Transverse colon (tissue), 4 donors: ENCODE results near the gene KSR1. TPM values are rescaled to one million over a fixed set of nuclear protein-coding genes. Genes with fewer than 3 reads are reported as not detected.

Experiments
- DNase-seq: peaks from one replicate; pipeline ENCODE4 v3.0.0-alpha.2; 2019
- H3K27ac ChIP-seq, 4 donors: fragments of 200-600 bp; sonication (generic); 2 replicates each; pipeline ENCODE4 v1.5.1; 2016 to 2018; ENCODE audit warnings: inconsistent platforms in 4 of 4
- H3K27me3 ChIP-seq: fragments of 200-600 bp; sonication (generic); 2 replicates; pipeline ENCODE4 v1.5.1; 2017; ENCODE audit warnings: inconsistent platforms
- H3K36me3 ChIP-seq, 4 donors: fragments of 200-600 bp; sonication (generic); 2 replicates each; pipeline ENCODE4 v1.5.1; 2017 to 2019; ENCODE audit warnings: inconsistent platforms in 4 of 4
- H3K4me1 ChIP-seq, 4 donors: fragments of 200-600 bp; sonication (generic); 2 replicates each; pipeline ENCODE4 v1.5.1; 2017 to 2020; ENCODE audit warnings: inconsistent platforms in 4 of 4
- H3K4me3 ChIP-seq, 4 donors: fragments of 200-600 bp; sonication (generic); 1 replicate in 1 of 4; 2 replicates in 3 of 4; pipeline versions ENCODE4 v1.5.1 to v1.6.1; 2017 to 2019; ENCODE audit warnings: inconsistent platforms in 4 of 4
- H3K9me3 ChIP-seq, 2 donors: fragments of 200-600 bp; sonication (generic); 2 replicates each; pipeline ENCODE4 v1.5.1; 2017 to 2019; ENCODE audit warnings: inconsistent platforms in 2 of 2
- EP300 ChIP-seq: sonication (generic); formaldehyde crosslinking; IDR thresholded peaks from one replicate; pipeline ENCODE4 v1.6.1; 2017; ENCODE audit warnings: antibody characterized with exemption, low read depth
- POLR2A ChIP-seq: fragments of 450-650 bp; IDR thresholded peaks from one replicate; pipeline ENCODE4 v1.6.1; 2016; ENCODE audit warnings: antibody characterized with exemption, mild to moderate bottlenecking, moderate library complexity
- POLR2AphosphoS5 ChIP-seq, 3 donors: sonication (generic); formaldehyde crosslinking; IDR thresholded peaks; one replicate each; pipeline ENCODE4 v1.6.1; 2016; ENCODE audit warnings: antibody characterized with exemption in 3 of 3
- whole genome bisulfite sequencing, 2 donors: methylation state at CpG; one replicate each; pipeline ENCODE4 v1.1.5; 2018; ENCODE audit warnings: low coverage in 1 of 2; 5-methylcytosine and 5-hydroxymethylcytosine counted together
- in situ Hi-C, 4 donors: fragments of 200-750 bp; cut with MboI; loops; one replicate each; pipeline versions ENCODE4 v1.15.0 to v1.15.1; 2017; ENCODE audit warnings: low sequenced_read_pairs in 3 of 4, low pct_ligation_motif_present in 1 of 4, low pct_unique_long_range_greater_than_20kb in 1 of 4
- intact Hi-C: fragments of 100-400 bp; cut with DNase I; formaldehyde crosslinking; loops from one replicate; pipeline ENCODE4 v1.15.1; 2023; ENCODE audit warnings: low total_unique reads
- total RNA-seq, 4 donors: library from RNA; depleted of rRNA; stranded (reverse); fragments of >200 nt; gene quantifications; one replicate each; pipeline ENCODE4 v1.1.0, GENCODE V29; 2016
- TF ChIP-seq, protein P1 (sequence below), 5 experiments: fragments of 200-600 bp in 3 of 5; fragments of 450-650 bp in 2 of 5; sonication (generic) in 3 of 5; IDR thresholded peaks; 1 replicate in 2 of 5; 2 replicates in 3 of 5; pipeline ENCODE4 v1.5.1; 2016 to 2017; ENCODE audit warnings: antibody characterized with exemption in 5 of 5, inconsistent platforms in 3 of 5, mild to moderate bottlenecking in 2 of 5, moderate library complexity in 1 of 5

KSR1 gene
- total RNA-seq, 4 donors from 2014 or later = 8.2 to 55.7 (median 30.9) TPM

- H3K27me3 ChIP-seq = peaks cover 11% of the 10 kb centered on the region
- 65% methylated on average over 7 of the region's 7 CpGs; no CpG with 5 or more reads in 1 of the 2 donors for WGBS, 2 donors
- intact Hi-C loops (loop anchor here (5.0 to 10.0 kb wide), 2 partner anchors 105 to 138 kb away; no protein-coding TSS in a partner anchor), in situ Hi-C loops (loop anchor here in 2 of 4 donors (25.0 kb wide), 3 partner anchors 97 to 222 kb away; no protein-coding TSS in a partner anchor)
- no peak for DNase-seq
- H3K9me3 ChIP-seq = no peaks in the 10 kb centered on the region
- H3K27ac ChIP-seq = no peak overlapping the region
- no peaks in the 10 kb centered on the region for H3K36me3 ChIP-seq
- H3K4me3 ChIP-seq = no peak overlapping the region
- peaks cover 6 to 31% (median 19%) of the 10 kb centered on the region in 4 donors for H3K4me1 ChIP-seq
- TF ChIP-seq, protein P1, sequence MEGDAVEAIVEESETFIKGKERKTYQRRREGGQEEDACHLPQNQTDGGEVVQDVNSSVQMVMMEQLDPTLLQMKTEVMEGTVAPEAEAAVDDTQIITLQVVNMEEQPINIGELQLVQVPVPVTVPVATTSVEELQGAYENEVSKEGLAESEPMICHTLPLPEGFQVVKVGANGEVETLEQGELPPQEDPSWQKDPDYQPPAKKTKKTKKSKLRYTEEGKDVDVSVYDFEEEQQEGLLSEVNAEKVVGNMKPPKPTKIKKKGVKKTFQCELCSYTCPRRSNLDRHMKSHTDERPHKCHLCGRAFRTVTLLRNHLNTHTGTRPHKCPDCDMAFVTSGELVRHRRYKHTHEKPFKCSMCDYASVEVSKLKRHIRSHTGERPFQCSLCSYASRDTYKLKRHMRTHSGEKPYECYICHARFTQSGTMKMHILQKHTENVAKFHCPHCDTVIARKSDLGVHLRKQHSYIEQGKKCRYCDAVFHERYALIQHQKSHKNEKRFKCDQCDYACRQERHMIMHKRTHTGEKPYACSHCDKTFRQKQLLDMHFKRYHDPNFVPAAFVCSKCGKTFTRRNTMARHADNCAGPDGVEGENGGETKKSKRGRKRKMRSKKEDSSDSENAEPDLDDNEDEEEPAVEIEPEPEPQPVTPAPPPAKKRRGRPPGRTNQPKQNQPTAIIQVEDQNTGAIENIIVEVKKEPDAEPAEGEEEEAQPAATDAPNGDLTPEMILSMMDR (IDR thresholded peaks at IDR 0.05) = no peak
- TF ChIP-seq POLR2AphosphoS5 (IDR thresholded peaks at IDR 0.05) = no peak
- TF ChIP-seq POLR2A = no peak
- TF ChIP-seq EP300 = no peak
Observed at GRCh38 chr17:27459433-27459832, 3.2 kb downstream of the KSR1 start.

GRCh38 chr17:27460196-27460725 is 4.0 kb downstream of the KSR1 start:
- in situ Hi-C loops (loop anchor here in 2 of 4 donors (25.0 kb wide), 3 partner anchors 98 to 223 kb away; no protein-coding TSS in a partner anchor), intact Hi-C loops (no loop called here)
- H3K27me3 ChIP-seq = peaks cover 11% of the 10 kb centered on the region
- no peak overlapping the region for H3K27ac ChIP-seq
- DNase-seq = no peak
- H3K9me3 ChIP-seq = no peaks in the 10 kb centered on the region
- peaks cover 6 to 31% (median 19%) of the 10 kb centered on the region in 4 donors for H3K4me1 ChIP-seq
- no peaks in the 10 kb centered on the region for H3K36me3 ChIP-seq
- WGBS, 2 donors = 69 to 83% methylated on average over 1 to 6 of the region's 6 CpGs
- no peak overlapping the region for H3K4me3 ChIP-seq
- TF ChIP-seq EP300 (no peak), POLR2A (no peak), POLR2AphosphoS5 (IDR thresholded peaks at IDR 0.05) (no peak)
- TF ChIP-seq, protein P1 (IDR thresholded peaks at IDR 0.05) = no peak

DNA sequence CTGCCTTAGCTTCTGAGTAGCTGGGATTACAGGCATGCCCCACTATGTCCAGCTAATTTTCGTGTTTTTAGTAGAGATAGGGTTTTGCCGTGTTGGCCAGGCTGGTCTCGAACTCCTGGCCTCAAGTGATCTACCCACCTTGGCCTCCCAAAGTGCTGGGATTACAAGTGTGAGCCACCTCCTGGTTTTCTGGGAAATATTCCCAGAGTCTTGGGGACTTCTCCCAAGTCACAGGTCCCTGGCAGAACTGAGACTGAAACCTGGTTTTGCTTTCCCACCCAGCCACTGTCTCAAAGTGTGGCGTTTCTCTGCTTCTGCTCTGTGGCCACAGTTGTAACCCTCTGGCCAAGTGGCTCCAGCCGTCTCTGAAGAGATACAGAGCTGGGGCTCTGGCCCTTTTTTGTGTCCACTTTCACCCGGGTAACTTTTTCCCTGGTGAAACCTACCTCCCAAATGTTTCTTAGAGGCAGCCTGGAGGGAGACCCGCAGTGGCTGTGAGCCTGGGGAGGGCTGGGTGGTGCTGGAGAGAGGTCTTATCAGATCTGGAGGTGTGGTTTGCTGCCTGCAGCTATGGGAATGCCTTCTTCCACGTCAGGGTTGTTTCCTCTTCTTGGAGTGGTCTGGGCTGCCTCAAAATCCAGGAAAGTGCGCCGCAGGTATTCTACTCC is 5.1 kb downstream of the KSR1 start:
- H3K9me3 ChIP-seq = no peaks in the 10 kb centered on the region
- H3K27ac ChIP-seq = no peak overlapping the region
- intact Hi-C loops (no loop called here), in situ Hi-C loops (loop anchor here in 2 of 4 donors (25.0 kb wide), 3 partner anchors 99 to 224 kb away; no protein-coding TSS in a partner anchor)
- WGBS, 2 donors = 67 to 100% methylated on average over 1 to 10 of the region's 10 CpGs
- TF ChIP-seq POLR2AphosphoS5 (IDR thresholded peaks at IDR 0.05) (no peak), POLR2A (no peak), EP300 (no peak)
- TF ChIP-seq, protein P1 (IDR thresholded peaks at IDR 0.05) = no peak
- H3K4me3 ChIP-seq = no peak overlapping the region
- H3K27me3 ChIP-seq = peaks cover 11% of the 10 kb centered on the region
- H3K4me1 ChIP-seq = peaks cover 6 to 33% (median 19%) of the 10 kb centered on the region in 4 donors
- DNase-seq = no peak
- H3K36me3 ChIP-seq = no peaks in the 10 kb centered on the region

DNA sequence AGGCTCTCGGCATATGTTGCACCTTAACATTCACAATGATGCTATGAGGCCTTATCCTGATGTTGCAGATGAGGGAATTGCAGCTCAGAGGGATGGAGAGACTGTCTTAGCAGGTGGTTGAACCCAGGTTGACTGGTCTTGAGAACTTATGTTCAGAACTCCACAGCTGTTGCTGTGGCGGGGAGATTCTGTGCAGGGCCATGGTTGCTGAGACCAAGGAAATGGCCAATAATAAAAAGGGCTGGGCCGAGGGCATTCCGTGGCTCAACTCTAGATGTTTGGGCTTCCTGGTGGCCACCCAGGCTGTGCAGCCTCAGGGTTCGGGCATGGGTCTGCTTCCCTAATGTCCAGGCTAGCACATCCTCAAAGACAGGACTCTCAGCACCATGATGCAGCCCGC is 5.9 kb downstream of the KSR1 start:
- intact Hi-C loops = no loop called here
- no peak overlapping the region for H3K4me3 ChIP-seq

More for the DNA sequence above, 5.9 kb downstream of the KSR1 start:
- WGBS, 2 donors = 80 to 89% methylated on average over 1 to 6 of the region's 6 CpGs
- Histone ChIP-seq H3K36me3 (no peaks in the 10 kb centered on the region), H3K27me3 (peaks cover 10% of the 10 kb centered on the region), H3K9me3 (no peaks in the 10 kb centered on the region), H3K27ac (no peak overlapping the region), H3K4me1 (peaks cover 6 to 31% (median 14%) of the 10 kb centered on the region in 4 donors)
- in situ Hi-C loops = loop anchor here in 2 of 4 donors (25.0 kb wide), 3 partner anchors 100 to 225 kb away; no protein-coding TSS in a partner anchor
- no peak for DNase-seq
- TF ChIP-seq POLR2A (no peak), EP300 (no peak), POLR2AphosphoS5 (IDR thresholded peaks at IDR 0.05) (no peak)
- TF ChIP-seq, protein P1 (IDR thresholded peaks at IDR 0.05) = no peak
